Karpas-422 (cell line): Measurements from ENCODE around the gene HSD3B7. TPM values are rescaled to one million over a fixed set of nuclear protein-coding genes. Genes with fewer than 3 reads are reported as not detected.

Source experiments
- DNase-seq: peaks from one replicate; pipeline ENCODE4 v3.0.0-alpha.2; 2015
- H2AFZ ChIP-seq: fragments of 200-600 bp; sonication (generic); 2 replicates; pipeline ENCODE4 v1.6.1; 2014; ENCODE audit warnings: antibody characterized with exemption, low read length, mixed read lengths
- H3K27ac ChIP-seq: fragments of 200-600 bp; sonication (generic); 2 replicates; pipeline ENCODE4 v1.5.1; 2014; ENCODE audit warnings: mild to moderate bottlenecking, low read length, moderate library complexity
- H3K27me3 ChIP-seq: fragments of 200-600 bp; sonication (generic); 2 replicates; pipeline ENCODE4 v1.6.1; 2014; ENCODE audit warnings: low read length, mixed read lengths
- H3K36me3 ChIP-seq: fragments of 200-600 bp; sonication (generic); 2 replicates; pipeline ENCODE4 v1.6.1; 2014; ENCODE audit warnings: low read length, mixed read lengths; ENCODE audit not compliant: insufficient read depth
- H3K4me1 ChIP-seq: fragments of 200-600 bp; sonication (generic); 2 replicates; pipeline ENCODE4 v1.6.1; 2014; ENCODE audit warnings: mild to moderate bottlenecking, low read length, mixed read lengths
- H3K4me2 ChIP-seq: fragments of 200-600 bp; sonication (generic); 2 replicates; pipeline ENCODE4 v1.6.1; 2014; ENCODE audit warnings: low read length, low read depth, mild to moderate bottlenecking; ENCODE audit not compliant: poor library complexity, severe bottlenecking
- H3K4me3 ChIP-seq: fragments of 200-600 bp; sonication (generic); 2 replicates; pipeline ENCODE4 v1.5.1; 2014; ENCODE audit warnings: mild to moderate bottlenecking, antibody characterized with exemption, low read length, mixed read lengths
- H3K79me2 ChIP-seq: fragments of 200-600 bp; sonication (generic); 2 replicates; pipeline ENCODE4 v1.6.1; 2014; ENCODE audit warnings: mild to moderate bottlenecking, low read length, mixed read lengths
- H3K9ac ChIP-seq: fragments of 200-600 bp; sonication (generic); 2 replicates; pipeline ENCODE4 v1.6.0; 2014; ENCODE audit warnings: low read length
- H3K9me2 ChIP-seq: fragments of 200-600 bp; sonication (generic), shearing (Covaris generic); replicated peaks from 2 replicates; pipeline ENCODE4 v1.6.0; 2014; ENCODE audit warnings: mild to moderate bottlenecking, low read length, moderate library complexity; ENCODE audit not compliant: insufficient read depth
- H3K9me3 ChIP-seq: fragments of 300-700, 200-600 bp; sonication (generic); 2 replicates; pipeline ENCODE4 v1.6.1; 2014; ENCODE audit warnings: low read length, mixed read lengths
- H4K20me1 ChIP-seq: fragments of 200-600 bp; sonication (generic); 2 replicates; pipeline ENCODE4 v1.6.1; 2014; ENCODE audit warnings: mild to moderate bottlenecking, antibody characterized with exemption, low read length, low read depth; ENCODE audit not compliant: insufficient read depth
- total RNA-seq: library from RNA; depleted of rRNA; stranded (reverse); fragments of >200 nt; shearing (Covaris generic); gene quantifications from 2 replicates; pipeline ENCODE4 v1.2.3, GENCODE V29; 2014; ENCODE audit warnings: low replicate concordance

HSD3B7 gene
- total RNA-seq, 1 experiment from 2014 or later = 2.7 TPM

DNA sequence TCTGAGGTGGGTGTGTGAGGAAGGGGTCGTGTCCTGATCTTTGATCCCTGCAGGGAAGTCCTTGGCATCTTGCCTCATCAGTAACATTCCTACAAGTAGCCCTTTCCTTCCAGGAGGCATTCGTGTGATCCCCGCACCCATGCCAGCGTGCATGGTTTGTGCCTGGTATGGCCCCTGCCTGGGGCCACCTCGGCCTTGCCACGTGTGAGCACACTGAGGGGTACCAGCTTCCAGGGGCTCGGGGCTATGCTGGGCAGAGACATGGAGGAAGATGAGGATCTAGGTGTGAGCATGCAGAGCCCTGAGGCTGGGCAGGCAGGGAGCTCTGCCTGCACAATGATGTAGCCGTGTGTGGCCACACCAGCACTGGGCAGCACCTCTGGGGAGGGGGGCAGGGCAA lies 6.0 kb downstream of the HSD3B7 start:
- peaks cover 6% of the 10 kb centered on the region for H3K4me1 ChIP-seq
- H3K79me2 ChIP-seq = no peaks in the 10 kb centered on the region
- H3K9me3 ChIP-seq = no peaks in the 10 kb centered on the region
- H3K9me2 ChIP-seq = no peaks in the 10 kb centered on the region
- no peaks in the 10 kb centered on the region for H4K20me1 ChIP-seq
- H2AFZ ChIP-seq = no peak overlapping the region
- H3K36me3 ChIP-seq = no peaks in the 10 kb centered on the region
- H3K4me2 ChIP-seq = no peak overlapping the region
- H3K9ac ChIP-seq = no peak overlapping the region
- no peaks in the 10 kb centered on the region for H3K27me3 ChIP-seq
- H3K4me3 ChIP-seq = no peak overlapping the region
- DNase-seq = no peak
- no peak overlapping the region for H3K27ac ChIP-seq

DNA sequence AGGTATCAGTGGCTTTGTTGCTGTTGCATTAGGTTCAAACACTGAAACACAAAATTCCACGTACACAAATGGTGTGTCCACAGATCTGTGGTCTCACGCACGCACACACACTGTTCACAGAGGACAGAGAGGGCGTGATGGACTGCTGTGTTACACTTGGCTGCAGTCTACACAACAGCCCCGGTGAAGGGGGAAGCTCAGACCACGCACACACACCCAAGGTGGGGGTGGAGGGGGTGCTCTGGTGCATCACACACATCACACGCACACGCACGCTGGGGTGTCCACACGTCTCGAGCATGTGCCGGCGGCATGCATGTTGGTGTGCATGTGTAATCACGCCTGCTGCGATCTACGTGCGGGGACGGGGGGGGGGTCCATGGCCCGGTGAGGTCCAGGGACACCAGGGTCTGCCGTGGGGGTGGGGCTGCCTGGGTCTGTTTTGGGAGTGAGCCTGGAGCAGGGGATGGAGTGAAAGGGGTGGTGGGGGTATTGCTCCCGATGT lies 7.3 kb downstream of the HSD3B7 start:
- H4K20me1 ChIP-seq = no peaks in the 10 kb centered on the region
- no peaks in the 10 kb centered on the region for H3K79me2 ChIP-seq
- no peak overlapping the region for H3K9ac ChIP-seq
- no peak overlapping the region for H2AFZ ChIP-seq
- peaks cover 16% of the 10 kb centered on the region for H3K4me1 ChIP-seq
- no peak overlapping the region for H3K4me3 ChIP-seq
- no peak overlapping the region for H3K4me2 ChIP-seq
- no peaks in the 10 kb centered on the region for H3K9me3 ChIP-seq
- no peak for DNase-seq
- no peaks in the 10 kb centered on the region for H3K36me3 ChIP-seq
- H3K27ac ChIP-seq = no peak overlapping the region
- no peaks in the 10 kb centered on the region for H3K27me3 ChIP-seq
- H3K9me2 ChIP-seq = no peaks in the 10 kb centered on the region

DNA sequence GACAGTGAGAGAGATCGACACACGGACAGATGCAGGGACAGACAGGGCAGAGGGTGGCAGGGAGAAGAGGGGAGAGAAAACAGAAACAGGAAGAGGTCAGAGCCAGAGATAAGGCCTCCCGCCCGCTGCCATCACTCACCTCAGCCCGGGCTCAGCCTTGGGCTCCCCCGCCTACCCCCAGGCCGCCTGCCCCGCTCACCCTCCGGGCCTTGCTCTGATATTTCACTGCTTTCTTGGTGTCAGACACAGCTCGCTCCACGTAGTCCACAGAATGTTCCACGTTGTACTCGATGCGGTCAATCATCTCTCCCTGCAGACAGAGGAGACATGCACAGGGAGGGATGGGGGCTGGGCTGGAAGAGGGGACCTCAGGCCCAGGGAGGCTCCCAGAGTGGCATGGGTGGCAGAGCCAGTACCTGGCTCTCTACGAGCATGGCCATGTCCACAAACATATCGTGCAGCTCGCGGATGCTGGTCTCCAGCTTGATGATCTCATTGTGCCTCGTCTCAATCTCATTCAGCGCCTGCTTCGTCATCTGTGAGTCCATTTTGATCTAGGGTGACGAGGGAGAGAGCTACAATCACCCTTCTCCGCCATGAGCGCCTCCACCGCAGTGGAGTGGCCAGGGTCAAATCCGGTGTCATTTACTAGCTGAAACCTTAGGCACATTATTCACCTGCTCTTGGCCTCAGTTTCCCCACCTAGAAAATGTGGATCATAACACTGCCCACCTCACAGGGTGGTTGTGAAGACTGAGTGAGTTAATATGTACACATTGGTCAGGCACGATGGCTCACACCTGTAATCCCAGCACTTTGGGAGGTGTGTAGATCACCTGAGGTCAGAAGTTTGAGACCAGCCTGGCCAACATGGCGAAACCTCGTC lies 8.2 kb downstream of the HSD3B7 start:
- Histone ChIP-seq H3K27me3 (no peaks in the 10 kb centered on the region), H3K9ac (no peak overlapping the region), H3K9me2 (no peaks in the 10 kb centered on the region), H3K27ac (no peak overlapping the region), H3K79me2 (no peaks in the 10 kb centered on the region), H4K20me1 (no peaks in the 10 kb centered on the region), H3K4me1 (peaks cover 16% of the 10 kb centered on the region), H3K4me3 (no peak overlapping the region), H2AFZ (no peak overlapping the region), H3K4me2 (no peak overlapping the region), H3K36me3 (no peaks in the 10 kb centered on the region), H3K9me3 (no peaks in the 10 kb centered on the region)
- DNase-seq = no peak

DNA sequence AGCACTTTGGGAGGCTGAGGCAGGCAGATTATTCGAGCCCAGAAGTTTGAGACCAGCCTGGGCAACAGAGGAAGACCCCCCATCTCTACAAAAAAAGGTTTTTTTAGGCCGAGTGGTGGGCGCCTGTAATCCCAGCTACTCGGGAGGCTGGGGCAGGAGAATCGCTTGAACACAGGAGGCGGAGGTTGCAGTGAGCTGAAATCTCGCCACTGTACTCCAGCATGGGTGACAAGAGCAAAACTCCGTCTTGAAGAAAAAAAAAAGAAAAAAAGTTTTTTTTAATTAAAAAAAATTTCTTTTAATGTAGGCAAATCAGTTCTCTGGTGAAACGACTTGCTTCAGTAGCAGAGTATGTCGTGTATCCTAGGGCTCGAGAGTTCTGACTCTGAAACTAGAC lies 10.9 kb downstream of the HSD3B7 start:
- H3K4me3 ChIP-seq = peak overlapping the region; percentile 83; the same call in 1 of the 2 replicates
- H3K27me3 ChIP-seq = no peaks in the 10 kb centered on the region
- peak overlapping the region; percentile 73 for H3K9ac ChIP-seq
- no peak for DNase-seq
- no peak overlapping the region for H2AFZ ChIP-seq
- H3K9me2 ChIP-seq = no peaks in the 10 kb centered on the region
- H3K9me3 ChIP-seq = no peaks in the 10 kb centered on the region
- no peaks in the 10 kb centered on the region for H3K79me2 ChIP-seq
- no peaks in the 10 kb centered on the region for H3K36me3 ChIP-seq
- peaks cover 16% of the 10 kb centered on the region for H3K4me1 ChIP-seq
- H4K20me1 ChIP-seq = no peaks in the 10 kb centered on the region
- H3K4me2 ChIP-seq = peak overlapping the region; percentile 89
- H3K27ac ChIP-seq = no peak overlapping the region

DNA sequence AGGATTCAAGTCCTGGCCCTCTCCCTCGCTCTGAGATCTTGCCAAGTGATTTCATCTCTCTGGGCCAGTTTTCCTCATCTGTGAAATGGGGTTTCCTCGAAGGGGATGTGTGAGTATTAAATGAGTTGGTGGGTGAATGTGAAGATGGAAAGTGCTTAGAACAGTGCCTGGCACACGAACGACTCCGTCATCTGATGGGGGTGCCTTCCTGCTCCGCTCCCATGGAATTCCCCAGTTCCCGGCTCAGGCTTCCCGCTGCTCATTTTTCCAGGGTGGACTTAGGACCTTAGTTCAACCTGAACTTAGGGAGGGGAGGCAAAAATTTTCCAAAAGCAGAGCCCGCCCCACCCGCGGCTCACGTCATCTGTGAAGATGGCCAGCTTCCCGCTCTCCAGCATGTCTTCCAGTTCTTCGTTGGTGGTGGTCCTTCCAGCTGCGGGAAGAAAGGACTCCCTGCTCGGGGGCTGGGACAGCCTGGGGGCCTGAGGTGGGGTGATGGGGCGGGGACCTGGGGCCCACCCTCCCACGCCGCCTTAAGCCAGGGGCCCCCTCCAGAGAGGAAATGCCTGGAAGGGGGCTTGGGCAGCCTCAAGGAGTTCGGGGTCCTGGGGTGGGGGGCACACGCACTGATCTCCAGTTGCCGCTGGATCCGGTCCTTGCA lies 11.4 kb downstream of the HSD3B7 start:
- H3K9me2 ChIP-seq = no peaks in the 10 kb centered on the region
- H4K20me1 ChIP-seq = no peaks in the 10 kb centered on the region
- no peaks in the 10 kb centered on the region for H3K36me3 ChIP-seq
- no peaks in the 10 kb centered on the region for H3K9me3 ChIP-seq
- H3K4me2 ChIP-seq = peak overlapping the region; percentile 89
- peak overlapping the region; percentile 73 for H3K9ac ChIP-seq
- no peak overlapping the region for H3K27ac ChIP-seq
- no peak for DNase-seq
- peak overlapping the region; percentile 48; the same call in 1 of the 2 replicates for H2AFZ ChIP-seq
- H3K27me3 ChIP-seq = no peaks in the 10 kb centered on the region
- H3K79me2 ChIP-seq = no peaks in the 10 kb centered on the region
- H3K4me1 ChIP-seq = peaks cover 16% of the 10 kb centered on the region
- H3K4me3 ChIP-seq = peak overlapping the region; percentile 83

DNA sequence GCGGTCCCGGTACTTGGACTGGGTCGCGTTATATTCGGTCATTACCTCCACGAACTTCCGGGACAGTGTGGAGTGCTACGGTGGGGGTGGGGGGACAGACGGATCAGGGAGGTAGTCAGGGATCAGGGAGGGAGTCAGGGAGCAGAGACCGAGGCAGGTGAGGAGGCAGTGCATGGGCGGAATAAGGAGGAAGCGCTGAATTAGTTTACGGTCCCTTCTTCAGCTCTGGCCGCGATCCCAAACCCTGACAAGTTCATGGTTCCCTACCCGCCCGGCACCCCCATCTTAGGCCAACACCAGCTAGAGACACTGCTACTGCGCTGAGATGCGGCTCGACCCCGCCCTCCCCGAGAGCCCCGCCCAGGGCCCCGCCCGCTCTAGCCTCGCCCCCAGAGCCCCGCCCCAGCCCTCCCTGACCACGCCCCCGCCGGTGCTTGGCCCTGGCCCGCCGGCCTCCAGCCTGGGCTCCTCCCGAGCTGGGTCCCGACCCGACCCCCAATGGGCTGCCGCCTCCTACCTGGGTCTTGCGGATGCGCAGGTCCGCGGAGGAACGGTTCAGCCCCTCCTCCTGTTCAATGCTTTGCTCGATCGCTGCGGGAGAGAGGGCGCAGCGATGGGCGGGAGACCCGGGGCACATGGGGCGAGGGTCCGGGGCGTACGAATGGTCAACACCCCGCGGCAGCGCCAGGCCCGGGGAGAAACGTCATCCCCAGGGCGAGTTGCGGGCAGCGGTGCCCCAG lies 12.1 kb downstream of the HSD3B7 start:
- no peaks in the 10 kb centered on the region for H4K20me1 ChIP-seq
- H3K27me3 ChIP-seq = no peaks in the 10 kb centered on the region
- no peaks in the 10 kb centered on the region for H3K9me2 ChIP-seq
- peaks cover 16% of the 10 kb centered on the region for H3K4me1 ChIP-seq
- H2AFZ ChIP-seq = peak overlapping the region; percentile 48; the same call in 1 of the 2 replicates
- no peaks in the 10 kb centered on the region for H3K79me2 ChIP-seq
- peak overlapping the region; percentile 89 for H3K4me2 ChIP-seq
- no peak overlapping the region for H3K27ac ChIP-seq
- H3K4me3 ChIP-seq = peak overlapping the region; percentile 83
- peak; percentile 91 for DNase-seq
- H3K9ac ChIP-seq = peak overlapping the region; percentile 73
- no peaks in the 10 kb centered on the region for H3K9me3 ChIP-seq
- no peaks in the 10 kb centered on the region for H3K36me3 ChIP-seq

DNA sequence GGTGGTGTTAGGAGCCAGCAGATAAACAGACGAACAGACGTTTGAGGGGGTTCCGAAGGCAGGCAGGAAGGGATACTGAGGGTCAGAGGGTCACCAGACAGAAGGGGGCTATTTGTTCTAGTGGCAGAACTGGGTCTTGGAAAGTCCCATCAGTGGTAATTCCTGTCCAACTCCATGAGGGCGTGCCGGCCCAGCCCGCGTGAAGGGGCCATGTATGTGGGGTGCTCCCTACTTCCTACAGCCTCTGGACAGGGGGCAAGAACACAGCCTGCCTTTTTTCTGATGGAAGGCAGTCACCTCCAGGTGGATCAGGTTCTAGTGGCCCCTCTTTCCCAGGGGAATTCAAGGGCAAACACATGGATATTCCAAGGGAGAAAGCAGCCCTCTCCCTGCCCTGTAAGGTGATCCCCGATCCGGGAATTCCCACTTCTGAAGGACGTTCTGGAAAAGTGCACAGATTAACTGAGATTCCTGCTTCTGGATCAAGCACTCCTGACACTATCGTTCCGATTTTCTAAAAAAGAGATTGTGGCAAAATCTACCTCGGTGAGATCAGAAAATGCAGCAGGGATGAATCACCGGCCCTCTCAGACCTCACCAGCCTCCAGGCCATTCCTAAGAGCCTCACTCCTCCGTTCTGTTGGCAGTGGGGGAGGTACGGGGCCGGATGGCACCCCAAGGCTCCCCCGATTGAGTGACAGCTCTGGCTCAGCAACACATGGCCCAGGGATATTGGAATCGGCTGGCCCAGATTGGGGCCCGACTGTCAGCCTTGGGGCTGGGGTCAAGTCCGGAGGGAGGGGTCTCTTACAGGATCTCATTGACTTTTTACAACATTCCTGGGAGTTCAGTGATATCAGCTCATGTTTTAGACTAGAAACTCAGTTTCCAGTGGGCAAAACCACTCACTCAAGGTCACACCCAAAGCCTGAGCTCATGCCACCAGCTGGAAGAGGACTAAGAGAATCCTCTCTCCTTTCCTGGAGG lies 13.0 kb downstream of the HSD3B7 start:
- Histone ChIP-seq H3K4me2 (no peak overlapping the region), H3K27ac (no peak overlapping the region), H3K9me3 (no peaks in the 10 kb centered on the region), H3K9me2 (no peaks in the 10 kb centered on the region), H3K27me3 (no peaks in the 10 kb centered on the region), H3K4me1 (peaks cover 16% of the 10 kb centered on the region), H3K79me2 (no peaks in the 10 kb centered on the region), H3K36me3 (no peaks in the 10 kb centered on the region), H3K9ac (no peak overlapping the region), H2AFZ (no peak overlapping the region), H4K20me1 (no peaks in the 10 kb centered on the region), H3K4me3 (no peak overlapping the region)
- DNase-seq = no peak
